ENCODE results near the gene GINM1. TPM values are rescaled to one million over a fixed set of nuclear protein-coding genes. Genes with fewer than 3 reads are reported as not detected.

GINM1 gene
- total RNA-seq, 1 donor from 2014 or later = 50.8 TPM

DNA sequence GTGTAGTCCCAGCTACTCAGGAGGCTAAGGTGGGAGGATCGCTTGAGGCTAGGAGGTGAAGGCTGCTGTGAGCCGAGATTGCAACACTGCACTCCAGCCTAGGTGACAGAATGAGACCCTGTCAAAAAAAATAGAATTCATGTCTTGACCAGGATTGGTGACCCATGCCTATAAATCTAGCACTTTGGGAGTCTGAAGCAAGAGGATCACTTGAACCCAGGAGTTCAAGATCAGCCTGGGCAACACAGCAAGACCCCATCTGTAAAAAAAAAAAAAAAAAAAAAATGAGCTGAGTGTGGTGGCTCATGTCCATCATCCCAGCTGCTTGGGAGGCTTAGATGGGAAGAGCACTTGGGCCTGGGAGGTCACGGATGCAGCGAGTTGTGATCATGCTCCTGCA lies 34.3 kb downstream of the GINM1 start:
- no peak for DNase-seq
- peaks cover 65% of the 10 kb centered on the region for H3K36me3 ChIP-seq

DNA sequence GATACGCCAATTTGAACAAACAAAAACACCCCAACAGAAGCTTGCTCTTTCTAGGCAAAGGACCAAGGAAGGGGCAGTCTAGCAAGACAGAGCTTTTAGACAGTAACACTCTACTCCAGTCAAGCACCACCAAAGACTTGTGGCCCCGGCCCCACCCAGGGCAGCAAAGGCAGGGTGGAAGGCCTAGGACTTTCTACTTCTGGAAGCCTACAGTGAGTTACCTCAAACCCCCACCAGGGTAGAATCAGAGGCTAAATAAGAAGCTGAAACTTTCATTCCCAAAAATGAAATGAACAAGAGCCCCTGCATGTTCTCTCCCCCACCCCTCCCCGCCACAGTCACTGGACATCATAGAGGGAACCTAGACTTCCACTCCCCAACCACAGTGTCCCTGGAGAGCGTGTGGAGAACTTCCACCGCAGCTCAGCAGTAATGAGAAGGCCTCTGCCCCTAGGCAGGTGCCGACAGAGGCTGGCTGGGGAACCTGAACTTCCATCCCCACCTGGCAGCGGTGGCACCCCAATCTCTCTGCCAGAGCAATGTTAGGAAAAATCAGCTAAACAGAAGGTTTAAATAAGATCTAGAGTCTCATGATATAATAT lies 42.3 kb downstream of the GINM1 start:
- no peaks in the 10 kb centered on the region for H3K4me1 ChIP-seq
- peaks cover 9% of the 10 kb centered on the region for H3K36me3 ChIP-seq
- no peak overlapping the region for H3K4me3 ChIP-seq
- H3K27ac ChIP-seq = no peak overlapping the region
- H3K9me3 ChIP-seq = no peaks in the 10 kb centered on the region
- DNase-seq (no peak), ATAC-seq (no peak)
- H3K27me3 ChIP-seq = no peaks in the 10 kb centered on the region
- intact Hi-C loops (cut with DNase I) = no loop called here
- TF ChIP-seq, protein P1, sequence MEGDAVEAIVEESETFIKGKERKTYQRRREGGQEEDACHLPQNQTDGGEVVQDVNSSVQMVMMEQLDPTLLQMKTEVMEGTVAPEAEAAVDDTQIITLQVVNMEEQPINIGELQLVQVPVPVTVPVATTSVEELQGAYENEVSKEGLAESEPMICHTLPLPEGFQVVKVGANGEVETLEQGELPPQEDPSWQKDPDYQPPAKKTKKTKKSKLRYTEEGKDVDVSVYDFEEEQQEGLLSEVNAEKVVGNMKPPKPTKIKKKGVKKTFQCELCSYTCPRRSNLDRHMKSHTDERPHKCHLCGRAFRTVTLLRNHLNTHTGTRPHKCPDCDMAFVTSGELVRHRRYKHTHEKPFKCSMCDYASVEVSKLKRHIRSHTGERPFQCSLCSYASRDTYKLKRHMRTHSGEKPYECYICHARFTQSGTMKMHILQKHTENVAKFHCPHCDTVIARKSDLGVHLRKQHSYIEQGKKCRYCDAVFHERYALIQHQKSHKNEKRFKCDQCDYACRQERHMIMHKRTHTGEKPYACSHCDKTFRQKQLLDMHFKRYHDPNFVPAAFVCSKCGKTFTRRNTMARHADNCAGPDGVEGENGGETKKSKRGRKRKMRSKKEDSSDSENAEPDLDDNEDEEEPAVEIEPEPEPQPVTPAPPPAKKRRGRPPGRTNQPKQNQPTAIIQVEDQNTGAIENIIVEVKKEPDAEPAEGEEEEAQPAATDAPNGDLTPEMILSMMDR (IDR thresholded peaks at IDR 0.05) = no peak

More for the DNA sequence above, 34.3 kb downstream of the GINM1 start:
- ATAC-seq = no peak
- Histone ChIP-seq H3K4me1 (no peaks in the 10 kb centered on the region), H3K27me3 (no peaks in the 10 kb centered on the region), H3K27ac (no peak overlapping the region), H3K4me3 (no peak overlapping the region), H3K9me3 (no peaks in the 10 kb centered on the region)
- intact Hi-C loops (cut with DNase I) = no loop called here
- TF ChIP-seq, protein P1 (IDR thresholded peaks at IDR 0.05) = no peak

DNA sequence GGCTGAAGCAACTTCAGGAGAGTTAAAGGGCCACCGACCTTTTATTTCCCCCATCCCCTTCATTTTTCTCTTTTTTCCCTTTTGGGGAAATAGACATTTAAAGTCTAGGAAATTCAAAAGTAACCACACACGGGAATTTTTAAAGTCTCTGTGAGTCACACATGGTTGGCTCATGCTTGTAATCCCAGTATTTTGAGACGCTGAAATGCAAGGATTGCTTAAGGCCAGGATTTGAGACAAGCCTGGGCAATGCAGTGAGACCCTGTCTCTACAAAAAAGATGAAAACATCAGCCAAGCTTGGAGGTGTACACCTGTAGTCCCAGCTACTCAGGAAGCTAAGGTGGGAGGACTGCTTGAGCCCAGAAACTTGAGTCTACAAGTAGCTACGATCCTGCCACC lies 48.2 kb downstream of the GINM1 start:
- Histone ChIP-seq H3K4me1 (no peaks in the 10 kb centered on the region), H3K27ac (no peak overlapping the region), H3K4me3 (no peak overlapping the region), H3K36me3 (peaks cover 4% of the 10 kb centered on the region), H3K27me3 (no peaks in the 10 kb centered on the region), H3K9me3 (no peaks in the 10 kb centered on the region)
- DNase-seq = no peak
- TF ChIP-seq, protein P1 (IDR thresholded peaks at IDR 0.05) = no peak
- ATAC-seq = no peak
- intact Hi-C loops (cut with DNase I) = no loop called here

DNA sequence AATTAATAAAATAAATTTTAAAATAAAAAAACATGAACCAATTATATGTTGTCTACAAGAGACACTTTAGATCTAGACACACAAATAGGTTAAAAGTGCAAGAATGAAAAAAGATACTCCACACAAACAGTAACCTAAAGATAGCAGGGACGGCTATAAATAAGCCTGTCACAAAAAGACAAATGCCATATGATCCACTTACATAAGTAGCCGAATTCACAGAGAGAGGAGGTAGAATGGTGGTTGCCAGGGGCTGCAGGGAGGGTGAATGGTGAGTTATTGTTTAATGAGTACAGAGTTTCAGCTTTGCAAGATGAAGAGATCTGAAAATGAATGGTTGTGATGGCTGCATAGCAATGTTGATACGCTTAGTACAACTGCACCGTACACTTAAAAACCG lies 49.6 kb downstream of the GINM1 start:
- no peaks in the 10 kb centered on the region for H3K27me3 ChIP-seq
- ATAC-seq (no peak), DNase-seq (no peak)
- no peaks in the 10 kb centered on the region for H3K9me3 ChIP-seq
- no peak overlapping the region for H3K4me3 ChIP-seq
- no peak overlapping the region for H3K27ac ChIP-seq
- H3K36me3 ChIP-seq = peaks cover 16% of the 10 kb centered on the region
- intact Hi-C loops (cut with DNase I) = no loop called here
- TF ChIP-seq, protein P1 (IDR thresholded peaks at IDR 0.05) = no peak
- no peaks in the 10 kb centered on the region for H3K4me1 ChIP-seq

DNA sequence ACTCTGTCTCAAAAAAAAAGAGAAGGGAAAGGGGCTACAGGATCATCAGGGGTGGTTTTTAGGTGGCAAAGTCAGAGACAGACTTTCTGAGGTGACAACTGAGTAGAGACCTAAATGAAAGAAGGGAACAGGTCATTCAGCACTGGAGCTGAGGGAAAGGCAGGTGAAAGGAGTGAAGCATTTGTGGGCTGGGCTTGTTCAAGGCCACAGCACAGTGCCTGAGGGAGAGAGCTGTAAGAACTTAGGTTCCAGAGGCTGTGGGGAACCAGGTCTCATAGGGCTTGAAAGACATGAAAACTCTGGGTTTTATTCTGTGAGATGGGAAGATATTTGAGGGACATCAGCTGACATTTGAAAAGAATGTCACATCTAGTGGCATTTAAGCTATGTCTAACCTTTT lies 61.5 kb downstream of the GINM1 start:
- Histone ChIP-seq H3K9me3 (no peaks in the 10 kb centered on the region), H3K4me3 (no peak overlapping the region), H3K27me3 (no peaks in the 10 kb centered on the region), H3K36me3 (peaks cover 53% of the 10 kb centered on the region), H3K27ac (no peak overlapping the region), H3K4me1 (no peaks in the 10 kb centered on the region)
- TF ChIP-seq, protein P1 (IDR thresholded peaks at IDR 0.05) = no peak
- intact Hi-C loops (cut with DNase I) = no loop called here
- ATAC-seq (no peak), DNase-seq (no peak)

Data from upper lobe of right lung (tissue), 1 donor.